ENCODE results near the gene SH3PXD2B.

The SH3PXD2B gene

GRCh38 chr5:172436879-172437369 is 17.4 kb downstream of the SH3PXD2B start:
- Histone ChIP-seq H3K27ac (ENCODE audit: low read depth, low read length) (no peak overlapping the region), H3K4me1 (ENCODE audit: control insufficient read depth, low read depth, low read length) (no peaks in the 10 kb centered on the region)
- WGBS (ENCODE audit: extremely low coverage, insufficient coverage, low lambda C conversion rate): no CpG with 5 or more reads among the region's 9 CpGs

DNA sequence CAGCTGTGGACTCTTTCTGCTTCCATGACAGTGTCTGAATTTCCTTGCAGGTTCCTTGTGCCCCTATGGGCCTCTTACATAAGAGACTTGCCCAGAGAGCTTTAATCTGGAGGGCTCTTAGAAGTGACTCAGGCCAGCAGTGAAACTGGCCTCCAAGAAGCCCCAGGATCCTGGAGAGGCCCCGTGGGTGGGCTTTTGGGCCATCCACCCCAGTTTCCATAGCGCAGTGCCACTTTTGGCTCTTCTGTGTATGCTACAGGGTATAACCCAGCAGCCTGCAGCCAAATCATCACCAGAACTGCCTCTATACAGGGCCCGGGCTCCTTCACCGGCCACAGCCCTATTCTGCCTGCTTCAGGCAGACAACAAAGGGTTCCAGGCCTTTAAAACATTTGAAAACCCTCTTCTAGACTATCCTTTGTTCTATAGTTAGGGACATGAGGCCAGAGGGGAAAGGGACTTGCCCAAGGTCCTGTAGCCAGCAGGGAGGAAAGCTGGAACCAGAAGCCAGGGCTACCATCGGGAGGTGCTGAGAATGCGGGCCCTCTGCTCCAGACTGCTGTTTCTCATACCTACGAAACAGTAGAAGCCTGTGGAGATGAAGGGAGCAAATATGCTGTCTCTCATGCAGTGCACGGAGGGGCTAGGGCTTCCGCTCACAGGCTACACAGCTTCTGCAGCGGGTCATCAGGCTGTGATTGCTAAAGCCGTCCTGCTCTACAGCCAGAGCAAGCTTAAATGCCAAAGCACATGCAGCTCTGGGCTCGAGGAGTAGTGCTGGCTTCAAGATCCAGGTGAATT is 18.0 kb downstream of the SH3PXD2B start:
- H3K4me1 ChIP-seq (ENCODE audit: control insufficient read depth, low read depth, low read length): no peaks in the 10 kb centered on the region

More at GRCh38 chr5:172436879-172437369, 17.4 kb downstream of the SH3PXD2B start:
- Histone ChIP-seq H4K5ac (ENCODE audit: low read length) (no peak overlapping the region), H3K18ac (ENCODE audit: low read length) (no peak overlapping the region), H3K23ac (ENCODE audit: low read length) (no peak overlapping the region), H3K4me2 (ENCODE audit: low read length) (no peak overlapping the region), H2BK5ac (ENCODE audit: low read length) (no peak overlapping the region), H2BK15ac (replicated peaks; ENCODE audit: low read depth) (no peak overlapping the region), H3K56ac (ENCODE audit: low read length) (no peak overlapping the region), H2AK5ac (ENCODE audit: low read length) (no peak overlapping the region), H3K79me1 (ENCODE audit: low read length) (peaks cover 30% of the 10 kb centered on the region), H3K27me3 (ENCODE audit: insufficient read depth, low read length, poor library complexity) (no peaks in the 10 kb centered on the region), H3K4me3 (ENCODE audit: low read length) (no peak overlapping the region), H3K9ac (ENCODE audit: low read length) (no peak overlapping the region), H4K8ac (ENCODE audit: low read depth, low read length) (no peak overlapping the region), H2BK120ac (ENCODE audit: low read depth, low read length) (no peak overlapping the region), H3K4ac (ENCODE audit: low read depth, low read length) (no peak overlapping the region), H3K36me3 (ENCODE audit: control insufficient read depth, insufficient read depth, low read length) (no peaks in the 10 kb centered on the region), H3K79me2 (ENCODE audit: control insufficient read depth, insufficient read depth, low read length) (peaks cover 12% of the 10 kb centered on the region)
- no peak for DNase-seq

DNA sequence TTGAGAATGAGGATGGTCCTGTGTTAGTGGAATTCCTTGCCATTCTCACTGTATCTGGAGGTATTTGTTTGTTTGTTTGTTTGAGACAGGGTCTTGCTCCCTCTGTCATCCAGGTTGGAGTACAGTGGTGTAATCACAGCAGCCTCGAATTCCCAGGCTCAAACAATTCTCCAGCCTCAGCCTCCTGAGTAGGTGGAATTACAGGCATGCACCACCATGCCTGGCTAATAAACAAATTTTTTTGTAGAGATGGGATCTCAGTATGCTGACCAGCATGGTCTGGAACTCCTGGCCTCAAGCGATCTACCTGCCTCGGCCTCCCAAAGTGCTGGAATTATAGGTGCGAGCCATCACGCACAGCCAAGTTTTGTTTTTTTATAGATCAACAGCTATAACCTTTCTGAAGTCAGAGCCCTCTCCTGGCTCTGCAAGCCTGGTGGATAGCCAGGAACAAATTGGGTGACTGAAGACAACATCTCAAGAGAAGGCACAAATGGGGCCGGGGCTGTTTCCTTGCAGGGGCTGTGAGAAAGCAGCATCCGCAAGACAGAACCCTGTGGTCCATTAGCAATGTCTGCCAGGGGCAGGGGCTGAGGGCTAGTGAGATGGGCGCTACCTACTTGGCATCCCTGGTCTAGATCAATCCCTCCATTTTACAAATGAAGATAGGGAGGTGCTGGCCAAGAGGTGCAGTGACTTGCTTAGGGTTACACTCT is 18.8 kb downstream of the SH3PXD2B start:
- H3K4ac ChIP-seq (ENCODE audit: low read depth, low read length): no peak overlapping the region
- no peak overlapping the region for H3K23ac ChIP-seq (ENCODE audit: low read length)
- no peak overlapping the region for H3K18ac ChIP-seq (ENCODE audit: low read length)
- H3K79me2 ChIP-seq (ENCODE audit: control insufficient read depth, insufficient read depth, low read length): peaks cover 10% of the 10 kb centered on the region
- H2BK5ac ChIP-seq (ENCODE audit: low read length): no peak overlapping the region
- no peak overlapping the region for H3K56ac ChIP-seq (ENCODE audit: low read length)
- no peaks in the 10 kb centered on the region for H3K27me3 ChIP-seq (ENCODE audit: insufficient read depth, low read length, poor library complexity)
- H3K36me3 ChIP-seq (ENCODE audit: control insufficient read depth, insufficient read depth, low read length): no peaks in the 10 kb centered on the region
- H3K27ac ChIP-seq (ENCODE audit: low read depth, low read length): no peak overlapping the region
- H3K4me3 ChIP-seq (ENCODE audit: low read length): no peak overlapping the region
- H2BK15ac ChIP-seq (replicated peaks; ENCODE audit: low read depth): no peak overlapping the region
- no peak overlapping the region for H2BK120ac ChIP-seq (ENCODE audit: low read depth, low read length)
- H4K8ac ChIP-seq (ENCODE audit: low read depth, low read length): no peak overlapping the region
- H3K4me1 ChIP-seq (ENCODE audit: control insufficient read depth, low read depth, low read length): no peaks in the 10 kb centered on the region
- peaks cover 26% of the 10 kb centered on the region for H3K79me1 ChIP-seq (ENCODE audit: low read length)
- no peak overlapping the region for H3K9ac ChIP-seq (ENCODE audit: low read length)
- no peak overlapping the region for H2AK5ac ChIP-seq (ENCODE audit: low read length)
- WGBS (ENCODE audit: extremely low coverage, insufficient coverage, low lambda C conversion rate): no CpG with 5 or more reads among the region's 8 CpGs
- DNase-seq: no peak
- H4K5ac ChIP-seq (ENCODE audit: low read length): no peak overlapping the region
- no peak overlapping the region for H3K4me2 ChIP-seq (ENCODE audit: low read length)

More for the DNA sequence above, 18.0 kb downstream of the SH3PXD2B start:
- Histone ChIP-seq H3K4me2 (ENCODE audit: low read length) (no peak overlapping the region), H3K79me1 (ENCODE audit: low read length) (peaks cover 27% of the 10 kb centered on the region), H3K27ac (ENCODE audit: low read depth, low read length) (no peak overlapping the region), H3K79me2 (ENCODE audit: control insufficient read depth, insufficient read depth, low read length) (peaks cover 12% of the 10 kb centered on the region), H3K4me3 (ENCODE audit: low read length) (no peak overlapping the region), H3K56ac (ENCODE audit: low read length) (no peak overlapping the region), H3K4ac (ENCODE audit: low read depth, low read length) (no peak overlapping the region), H3K23ac (ENCODE audit: low read length) (no peak overlapping the region), H3K27me3 (ENCODE audit: insufficient read depth, low read length, poor library complexity) (no peaks in the 10 kb centered on the region), H3K9ac (ENCODE audit: low read length) (no peak overlapping the region), H2BK5ac (ENCODE audit: low read length) (no peak overlapping the region), H4K5ac (ENCODE audit: low read length) (no peak overlapping the region), H3K18ac (ENCODE audit: low read length) (no peak overlapping the region), H3K36me3 (ENCODE audit: control insufficient read depth, insufficient read depth, low read length) (no peaks in the 10 kb centered on the region), H4K8ac (ENCODE audit: low read depth, low read length) (no peak overlapping the region), H2BK120ac (ENCODE audit: low read depth, low read length) (no peak overlapping the region), H2BK15ac (replicated peaks; ENCODE audit: low read depth) (no peak overlapping the region), H2AK5ac (ENCODE audit: low read length) (no peak overlapping the region)
- WGBS (ENCODE audit: extremely low coverage, insufficient coverage, low lambda C conversion rate): no CpG with 5 or more reads among the region's 12 CpGs
- DNase-seq: no peak

DNA sequence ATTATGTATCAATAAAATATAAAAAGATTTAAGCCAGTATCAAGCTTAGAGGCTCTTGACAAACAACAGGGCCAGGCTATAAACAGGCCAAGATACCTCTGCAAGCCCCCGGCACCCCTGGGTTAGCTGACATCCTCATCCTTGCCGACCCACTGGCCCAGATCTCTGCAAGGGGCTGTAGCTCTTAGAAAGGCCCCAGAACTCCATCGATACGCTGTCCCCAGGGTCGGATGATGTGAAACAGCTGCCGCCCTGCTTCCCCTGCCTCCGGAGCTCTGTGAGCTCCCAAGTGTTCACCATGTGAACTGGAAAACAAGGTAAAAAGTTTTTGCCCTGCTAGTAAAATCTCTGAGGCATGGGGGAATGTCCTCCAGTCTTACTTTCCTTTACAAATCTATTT is 20.1 kb downstream of the SH3PXD2B start:
- Histone ChIP-seq H3K18ac (ENCODE audit: low read length) (no peak overlapping the region), H2AK5ac (ENCODE audit: low read length) (no peak overlapping the region), H3K4me2 (ENCODE audit: low read length) (no peak overlapping the region), H3K4ac (ENCODE audit: low read depth, low read length) (no peak overlapping the region), H2BK15ac (replicated peaks; ENCODE audit: low read depth) (no peak overlapping the region), H2BK5ac (ENCODE audit: low read length) (no peak overlapping the region), H3K27ac (ENCODE audit: low read depth, low read length) (no peak overlapping the region), H4K5ac (ENCODE audit: low read length) (no peak overlapping the region), H3K79me1 (ENCODE audit: low read length) (peaks cover 19% of the 10 kb centered on the region), H3K4me3 (ENCODE audit: low read length) (no peak overlapping the region), H3K79me2 (ENCODE audit: control insufficient read depth, insufficient read depth, low read length) (peaks cover 7% of the 10 kb centered on the region), H2BK120ac (ENCODE audit: low read depth, low read length) (no peak overlapping the region), H3K4me1 (ENCODE audit: control insufficient read depth, low read depth, low read length) (no peaks in the 10 kb centered on the region), H3K27me3 (ENCODE audit: insufficient read depth, low read length, poor library complexity) (no peaks in the 10 kb centered on the region), H4K8ac (ENCODE audit: low read depth, low read length) (no peak overlapping the region), H3K9ac (ENCODE audit: low read length) (no peak overlapping the region), H3K23ac (ENCODE audit: low read length) (no peak overlapping the region), H3K56ac (ENCODE audit: low read length) (no peak overlapping the region), H3K36me3 (ENCODE audit: control insufficient read depth, insufficient read depth, low read length) (no peaks in the 10 kb centered on the region)
- DNase-seq: no peak
- WGBS (ENCODE audit: extremely low coverage, insufficient coverage, low lambda C conversion rate): no CpG with 5 or more reads among the region's 7 CpGs

- no peaks in the 10 kb centered on the region for H3K4me1 ChIP-seq (ENCODE audit: control insufficient read depth, low read depth, low read length)
- no peak for DNase-seq
- H4K5ac ChIP-seq (ENCODE audit: low read length): no peak overlapping the region
- no peak overlapping the region for H3K56ac ChIP-seq (ENCODE audit: low read length)
- H3K18ac ChIP-seq (ENCODE audit: low read length): no peak overlapping the region
- peaks cover 7% of the 10 kb centered on the region for H3K79me2 ChIP-seq (ENCODE audit: control insufficient read depth, insufficient read depth, low read length)
- no peak overlapping the region for H2BK120ac ChIP-seq (ENCODE audit: low read depth, low read length)
- H3K4ac ChIP-seq (ENCODE audit: low read depth, low read length): no peak overlapping the region
- peaks cover 20% of the 10 kb centered on the region for H3K79me1 ChIP-seq (ENCODE audit: low read length)
- no CpG with 5 or more reads among the region's 7 CpGs for WGBS (ENCODE audit: extremely low coverage, insufficient coverage, low lambda C conversion rate)
- no peaks in the 10 kb centered on the region for H3K36me3 ChIP-seq (ENCODE audit: control insufficient read depth, insufficient read depth, low read length)
- no peak overlapping the region for H3K4me2 ChIP-seq (ENCODE audit: low read length)
- H3K27ac ChIP-seq (ENCODE audit: low read depth, low read length): no peak overlapping the region
- no peaks in the 10 kb centered on the region for H3K27me3 ChIP-seq (ENCODE audit: insufficient read depth, low read length, poor library complexity)
- H3K23ac ChIP-seq (ENCODE audit: low read length): no peak overlapping the region
- no peak overlapping the region for H2AK5ac ChIP-seq (ENCODE audit: low read length)
- no peak overlapping the region for H3K4me3 ChIP-seq (ENCODE audit: low read length)
- no peak overlapping the region for H2BK5ac ChIP-seq (ENCODE audit: low read length)
- H4K8ac ChIP-seq (ENCODE audit: low read depth, low read length): no peak overlapping the region
- no peak overlapping the region for H2BK15ac ChIP-seq (replicated peaks; ENCODE audit: low read depth)
- no peak overlapping the region for H3K9ac ChIP-seq (ENCODE audit: low read length)
Observed at GRCh38 chr5:172433513-172433912, 20.8 kb downstream of the SH3PXD2B start.
